ENCODE results near the gene HLA-DRB1. TPM values are rescaled to one million over a fixed set of nuclear protein-coding genes. Genes with fewer than 3 reads are reported as not detected.
A peak's percentile ranks its signal among the peaks of the same experiment; 100 is the strongest.
"Not testable (repeated sequence)": the region's sequence is repeated elsewhere in the genome, so short reads cannot be mapped to it uniquely, and the experiment has no call there.

The HLA-DRB1 gene
- total RNA-seq, 3 donors from 2014 or later (not counting 1 experiment from before 2014, with no cell fraction given), result 42.8 to 123 (median 53.9) TPM

DNA sequence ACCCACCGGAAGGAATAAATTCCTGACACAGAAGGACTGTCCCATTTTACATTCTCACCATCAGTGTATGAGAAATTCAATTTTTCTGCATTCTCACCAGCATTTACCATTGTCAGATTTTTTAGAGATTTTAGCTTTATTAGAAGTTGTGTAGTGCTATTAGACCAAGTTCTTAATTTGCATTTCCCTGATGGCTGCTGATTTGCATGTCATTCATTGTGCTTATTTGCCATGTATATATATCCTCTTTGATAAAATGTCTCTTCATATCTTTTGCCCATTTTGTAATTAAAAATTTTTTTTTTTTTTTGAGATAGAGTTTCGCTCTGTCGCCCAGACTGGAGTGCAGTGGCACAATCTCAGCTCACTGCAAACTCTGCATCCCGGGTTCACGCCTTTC is 49.8 kb downstream of the HLA-DRB1 start:
- intact Hi-C loops (cut with micrococcal nuclease), result loop anchor here (5.0 kb wide), 1 partner anchor 48 kb away; no protein-coding TSS in a partner anchor
- no peak for ATAC-seq
- Histone ChIP-seq H3K4me1 (ENCODE audit: control insufficient read depth, insufficient read depth, low read length) (no peaks in the 10 kb centered on the region), H3K9me3 (ENCODE audit: control insufficient read depth, insufficient read depth, low read length) (no peaks in the 10 kb centered on the region), H3K4me3 (ENCODE audit: low read length) (no peak overlapping the region), H3K27ac (ENCODE audit: low read length) (no peak overlapping the region), H3K36me3 (ENCODE audit: control insufficient read depth, insufficient read depth, low read length) (no peaks in the 10 kb centered on the region), H3K27me3 (ENCODE audit: control insufficient read depth, insufficient read depth, low read length) (no peaks in the 10 kb centered on the region)
- H3K27ac Mint-ChIP-seq, result no peak overlapping the region
- TF ChIP-seq, protein P1, sequence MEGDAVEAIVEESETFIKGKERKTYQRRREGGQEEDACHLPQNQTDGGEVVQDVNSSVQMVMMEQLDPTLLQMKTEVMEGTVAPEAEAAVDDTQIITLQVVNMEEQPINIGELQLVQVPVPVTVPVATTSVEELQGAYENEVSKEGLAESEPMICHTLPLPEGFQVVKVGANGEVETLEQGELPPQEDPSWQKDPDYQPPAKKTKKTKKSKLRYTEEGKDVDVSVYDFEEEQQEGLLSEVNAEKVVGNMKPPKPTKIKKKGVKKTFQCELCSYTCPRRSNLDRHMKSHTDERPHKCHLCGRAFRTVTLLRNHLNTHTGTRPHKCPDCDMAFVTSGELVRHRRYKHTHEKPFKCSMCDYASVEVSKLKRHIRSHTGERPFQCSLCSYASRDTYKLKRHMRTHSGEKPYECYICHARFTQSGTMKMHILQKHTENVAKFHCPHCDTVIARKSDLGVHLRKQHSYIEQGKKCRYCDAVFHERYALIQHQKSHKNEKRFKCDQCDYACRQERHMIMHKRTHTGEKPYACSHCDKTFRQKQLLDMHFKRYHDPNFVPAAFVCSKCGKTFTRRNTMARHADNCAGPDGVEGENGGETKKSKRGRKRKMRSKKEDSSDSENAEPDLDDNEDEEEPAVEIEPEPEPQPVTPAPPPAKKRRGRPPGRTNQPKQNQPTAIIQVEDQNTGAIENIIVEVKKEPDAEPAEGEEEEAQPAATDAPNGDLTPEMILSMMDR (IDR thresholded peaks at IDR 0.05), result no peak
- no peaks in the 10 kb centered on the region for H3K4me1 Mint-ChIP-seq
- H3K36me3 Mint-ChIP-seq, result peaks cover 9% of the 10 kb centered on the region
- DNase-seq, result no peak
- H3K27me3 Mint-ChIP-seq (ENCODE audit: low read depth in 2 of 2), result peaks cover 13 to 32% of the 10 kb centered on the region in 2 donors
- WGBS (ENCODE audit: insufficient coverage), result 67% methylated on average over 1 of the region's 5 CpGs
- H3K9me3 Mint-ChIP-seq, result peaks cover 0 to 2% of the 10 kb centered on the region in 2 donors
- no peak overlapping the region for H3K4me3 Mint-ChIP-seq

DNA sequence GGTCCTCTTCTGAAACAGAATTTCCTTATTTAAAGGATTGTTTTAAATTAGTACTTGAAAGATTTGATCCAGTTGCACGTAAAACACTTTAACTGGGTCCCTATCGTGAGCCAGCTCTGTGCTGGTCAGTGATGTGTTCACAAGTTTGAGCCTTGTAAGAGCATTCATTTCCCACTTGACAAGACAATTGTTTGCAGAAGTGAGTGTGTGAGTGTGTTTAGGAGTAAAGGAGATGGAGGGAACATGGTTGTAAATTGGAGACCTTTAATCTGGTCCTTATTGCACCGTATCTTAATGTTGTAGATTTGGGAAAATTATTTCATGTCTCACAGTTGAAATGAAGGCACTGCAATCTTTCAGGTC is 59.2 kb downstream of the HLA-DRB1 start:
- WGBS (ENCODE audit: insufficient coverage), result 0% methylated on average over 1 of the region's 3 CpGs
- H3K4me3 ChIP-seq (ENCODE audit: low read length); intact Hi-C loops (cut with micrococcal nuclease); H3K9me3 Mint-ChIP-seq; H3K36me3 Mint-ChIP-seq; H3K4me1 ChIP-seq (ENCODE audit: control insufficient read depth, insufficient read depth, low read length); DNase-seq; H3K27ac ChIP-seq (ENCODE audit: low read length); H3K27me3 ChIP-seq (ENCODE audit: control insufficient read depth, insufficient read depth, low read length); H3K9me3 ChIP-seq (ENCODE audit: control insufficient read depth, insufficient read depth, low read length); H3K36me3 ChIP-seq (ENCODE audit: control insufficient read depth, insufficient read depth, low read length): not testable (repeated sequence)
- peak overlapping the region in 1 of 2 donors; percentile 29 for H3K27ac Mint-ChIP-seq
- peak overlapping the region; percentile 69 for H3K4me3 Mint-ChIP-seq
- peaks cover 4 to 22% of the 10 kb centered on the region in 2 donors for H3K4me1 Mint-ChIP-seq
- ATAC-seq, result peak in 2 of 3 donors; percentile 24 to 56
- peaks cover 6 to 29% of the 10 kb centered on the region in 2 donors for H3K27me3 Mint-ChIP-seq (ENCODE audit: low read depth in 2 of 2)

DNA sequence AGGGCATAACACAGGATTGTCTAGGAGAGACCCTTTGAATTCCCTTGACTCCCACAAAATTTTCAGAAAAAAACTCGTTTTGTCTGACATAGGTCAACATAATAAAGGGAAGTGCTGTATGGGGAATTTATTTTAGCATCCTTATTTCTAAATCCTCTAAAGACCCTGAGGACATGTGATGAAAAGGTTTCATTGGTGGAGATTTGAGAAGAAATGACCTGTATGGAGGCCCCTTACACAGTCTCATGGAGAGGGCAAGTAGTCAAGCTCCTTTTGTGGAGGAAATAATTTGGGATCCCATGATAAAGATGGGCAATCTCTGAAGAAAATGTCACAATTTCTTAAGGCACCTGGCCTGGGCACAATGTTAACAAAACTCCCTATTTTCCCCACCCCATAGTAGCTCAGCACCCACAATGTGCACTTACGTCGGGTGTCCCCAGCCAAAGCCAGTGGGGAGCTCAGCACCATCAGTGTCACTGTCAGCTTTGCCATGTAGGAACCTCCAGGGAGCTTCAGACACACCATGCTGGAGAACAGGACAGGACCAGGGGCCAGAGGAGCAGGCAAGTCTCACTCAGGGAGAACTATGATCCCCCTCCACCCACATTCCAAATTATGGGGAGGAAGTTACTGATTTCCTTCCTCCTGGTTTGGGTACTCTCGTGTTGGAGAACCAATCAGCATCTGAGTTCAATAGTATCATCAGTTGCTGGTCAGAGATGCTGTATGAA is 59.8 kb downstream of the HLA-DRB1 start, which contains the start of gene HLA-DRB5:
Gene HLA-DRB5 (minus strand): TSS at position 591 of the 734 bp plus-strand sequence. CDS start 63 bp downstream, at position 528.
- no peaks in the 10 kb centered on the region for H3K9me3 Mint-ChIP-seq
- ATAC-seq (peak; percentile 77 to 82 (median 78)), DNase-seq (peak in 1 of 2 donors; percentile 53)
- intact Hi-C loops (cut with micrococcal nuclease), result loop anchor here (1.0 kb wide), 1 partner anchor 58 kb away; no protein-coding TSS in a partner anchor
- no peaks in the 10 kb centered on the region for H3K9me3 ChIP-seq (ENCODE audit: control insufficient read depth, insufficient read depth, low read length)
- H3K4me3 ChIP-seq (ENCODE audit: low read length), result peak within 1 kb of the TSS; percentile 48
- peak within 1 kb of the TSS in 1 of 2 donors; percentile 29 for H3K27ac Mint-ChIP-seq
- H3K36me3 Mint-ChIP-seq, result no peaks in the 10 kb centered on the region
- H3K4me1 Mint-ChIP-seq, result peaks cover 4 to 22% of the 10 kb centered on the region in 2 donors
- no peaks in the 10 kb centered on the region for H3K4me1 ChIP-seq (ENCODE audit: control insufficient read depth, insufficient read depth, low read length)
- H3K27me3 Mint-ChIP-seq (ENCODE audit: low read depth in 2 of 2), result peaks cover 6 to 29% of the 10 kb centered on the region in 2 donors
- WGBS (ENCODE audit: insufficient coverage), result no CpG with 5 or more reads among the region's 4 CpGs
- TF ChIP-seq, protein P1 (IDR thresholded peaks at IDR 0.05), result no peak
- no peaks in the 10 kb centered on the region for H3K27me3 ChIP-seq (ENCODE audit: control insufficient read depth, insufficient read depth, low read length)
- H3K4me3 Mint-ChIP-seq, result peak within 1 kb of the TSS; percentile 69
- H3K27ac ChIP-seq (ENCODE audit: low read length), result peak within 1 kb of the TSS; percentile 80
- H3K36me3 ChIP-seq (ENCODE audit: control insufficient read depth, insufficient read depth, low read length), result no peaks in the 10 kb centered on the region

Other genes starting within 250 kb of the HLA-DRB1 start
- gene TSBP1, start 217.9 kb downstream of the HLA-DRB1 start, total RNA-seq, result not detected
- not detected for gene BTNL2, start 182.7 kb downstream of the HLA-DRB1 start, total RNA-seq
- gene HLA-DRA, start 150.0 kb downstream of the HLA-DRB1 start, total RNA-seq, result 100 to 1,000 TPM in 2 of 3 donors, 10 to 100 TPM in 1; 49.9 to 160 (median 123) TPM
- gene HLA-DRB5, start 59.6 kb downstream of the HLA-DRB1 start, total RNA-seq, result 10 to 100 TPM; 17.9 to 48.5 (median 25.6) TPM
- gene HLA-DQA1, start 47.6 kb upstream of the HLA-DRB1 start, total RNA-seq, result 10 to 100 TPM in 2 of 3 donors, 1 to 10 TPM in 1; 7.0 to 46.7 (median 39.9) TPM
- 10 to 100 TPM; 24.8 to 97.3 (median 25.5) TPM for gene HLA-DQB1, start 76.8 kb upstream of the HLA-DRB1 start, total RNA-seq
- gene HLA-DQA2, start 151.5 kb upstream of the HLA-DRB1 start, total RNA-seq, result 10 to 100 TPM in 1 of 3 donors, 1 to 10 TPM in 1, not detected in 1; 1.4 to 15.2 TPM
- 1 to 10 TPM in 1 of 3 donors, not detected in 2; 8.2 TPM for gene HLA-DQB2, start 173.7 kb upstream of the HLA-DRB1 start, total RNA-seq
- gene HLA-DOB, start 227.2 kb upstream of the HLA-DRB1 start, total RNA-seq, result 10 to 100 TPM in 2 of 3 donors, 1 to 10 TPM in 1; 4.2 to 13.7 (median 10.4) TPM
- 100 to 1,000 TPM; 162 to 221 (median 209) TPM for gene TAP2, start 248.9 kb upstream of the HLA-DRB1 start, total RNA-seq

Data from natural killer cell (primary cell).